GM18520 (cell line): ENCODE measurements around the gene ATP6V0E1.

ENCODE experiments used
- ATAC-seq: cut with Tn5 transposase; IDR thresholded peaks from one replicate; pipeline ENCODE4 v1.9.1; 2021; ENCODE audit not compliant: unreplicated experiment

The ATP6V0E1 gene

GRCh38 chr5:172983542-172984243 lies at the start of gene ATP6V0E1:
ATP6V0E1 (plus strand) TSS chr5:172983771; CDS start chr5:172983861, 90 bp downstream.
- ATAC-seq, result peak; percentile 75

- no peak for ATAC-seq
Measured at GRCh38 chr5:172935096-172935495, 48.5 kb upstream of the ATP6V0E1 start.

GRCh38 chr5:172936401-172936800 lies 47.2 kb upstream of the ATP6V0E1 start:
- no peak for ATAC-seq

GRCh38 chr5:172939071-172939470 lies 44.5 kb upstream of the ATP6V0E1 start:
- ATAC-seq, result no peak

GRCh38 chr5:172939611-172940267 lies 43.8 kb upstream of the ATP6V0E1 start:
- no peak for ATAC-seq

GRCh38 chr5:172940268-172941066 lies 43.1 kb upstream of the ATP6V0E1 start:
- ATAC-seq, result no peak

GRCh38 chr5:172941067-172941516 lies 42.5 kb upstream of the ATP6V0E1 start:
- ATAC-seq, result no peak

GRCh38 chr5:172942556-172942955 lies 41.0 kb upstream of the ATP6V0E1 start:
- no peak for ATAC-seq

- ATAC-seq, result no peak
Measured at GRCh38 chr5:172943283-172943841, 40.2 kb upstream of the ATP6V0E1 start.

GRCh38 chr5:172943906-172944305 lies 39.7 kb upstream of the ATP6V0E1 start:
- ATAC-seq, result no peak

- no peak for ATAC-seq
Measured at GRCh38 chr5:172944741-172945140, 38.8 kb upstream of the ATP6V0E1 start.

- ATAC-seq, result no peak
Measured at GRCh38 chr5:172945151-172945550, 38.4 kb upstream of the ATP6V0E1 start.

- ATAC-seq, result no peak
Measured at GRCh38 chr5:172946146-172946545, 37.4 kb upstream of the ATP6V0E1 start.

- no peak for ATAC-seq
Measured at GRCh38 chr5:172949426-172949825, 34.1 kb upstream of the ATP6V0E1 start.

GRCh38 chr5:172950176-172950965 lies 33.2 kb upstream of the ATP6V0E1 start:
- ATAC-seq, result no peak

GRCh38 chr5:172951371-172952033 lies 32.1 kb upstream of the ATP6V0E1 start:
- ATAC-seq, result no peak

- ATAC-seq, result no peak
Measured at GRCh38 chr5:172952034-172952511, 31.5 kb upstream of the ATP6V0E1 start.

- no peak for ATAC-seq
Measured at GRCh38 chr5:172953776-172954675, 29.5 kb upstream of the ATP6V0E1 start.

- ATAC-seq, result no peak
Measured at GRCh38 chr5:172954751-172955159, 28.8 kb upstream of the ATP6V0E1 start.
